ENCODE measurements around the gene EXOSC2.
"Not testable (repeated sequence)": the region's sequence is repeated elsewhere in the genome, so short reads cannot be mapped to it uniquely, and the experiment has no call there.

EXOSC2 gene

DNA sequence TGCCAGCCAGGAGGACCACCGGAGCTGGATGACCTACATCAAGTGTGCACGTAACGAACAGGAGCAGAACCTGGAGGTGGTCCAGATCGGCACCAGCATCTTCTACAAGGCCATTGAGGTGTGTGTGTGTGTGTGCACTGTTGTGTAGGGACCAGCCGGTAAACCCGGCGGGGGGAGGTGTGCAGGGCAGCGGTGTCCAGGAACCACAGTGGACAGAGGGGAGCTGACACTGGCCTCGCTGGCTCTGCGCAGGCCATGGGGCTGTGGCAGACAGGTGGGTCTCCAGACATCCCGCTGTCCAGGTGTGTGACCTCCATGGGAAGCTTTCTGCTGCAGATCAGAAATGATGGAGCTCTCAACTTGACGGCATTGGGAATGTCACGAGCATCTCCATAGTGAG, 25.4 kb upstream of the EXOSC2 start:
- DNase-seq: no peak

DNA sequence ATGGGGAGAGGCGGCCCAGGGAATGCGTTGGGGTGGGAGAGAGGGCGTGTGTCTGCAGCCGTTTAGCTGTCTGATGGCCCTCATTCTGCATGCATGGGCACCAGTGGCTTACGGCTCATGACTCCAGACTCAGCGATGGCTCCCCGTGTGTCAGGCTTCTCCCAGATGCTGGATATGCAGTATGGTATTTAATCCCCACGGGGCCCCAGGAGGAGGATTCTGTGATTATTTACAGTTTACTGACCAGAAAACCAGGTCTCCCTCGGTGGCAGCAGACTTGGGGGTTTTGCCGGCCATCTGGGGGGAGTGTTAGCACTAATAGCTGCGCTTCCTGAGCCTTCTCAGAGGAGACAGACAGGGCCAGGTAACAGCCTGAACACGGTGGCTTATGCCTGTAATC, 24.9 kb upstream of the EXOSC2 start:
- DNase-seq: no peak

DNA sequence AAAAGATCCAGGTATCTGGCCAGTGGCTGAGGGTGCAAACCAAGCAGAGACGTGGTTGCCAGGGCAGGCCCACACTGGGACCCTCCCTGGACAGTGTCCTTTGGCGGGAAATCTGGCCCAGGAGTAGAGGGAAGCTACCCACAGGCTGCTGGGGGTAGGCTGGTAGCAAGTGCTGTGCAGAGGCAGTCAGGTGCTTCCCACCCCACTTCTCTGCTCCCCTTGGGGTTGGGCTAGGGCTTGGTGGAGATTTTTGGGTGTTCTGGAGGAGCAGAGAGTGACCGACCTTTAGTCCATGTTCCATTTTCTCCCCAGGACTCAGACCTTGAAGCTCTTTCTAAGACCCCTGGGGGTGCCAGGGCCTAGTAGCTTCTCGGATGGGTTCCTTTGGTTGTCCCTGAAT, 23.6 kb upstream of the EXOSC2 start:
- no peak for DNase-seq

DNA sequence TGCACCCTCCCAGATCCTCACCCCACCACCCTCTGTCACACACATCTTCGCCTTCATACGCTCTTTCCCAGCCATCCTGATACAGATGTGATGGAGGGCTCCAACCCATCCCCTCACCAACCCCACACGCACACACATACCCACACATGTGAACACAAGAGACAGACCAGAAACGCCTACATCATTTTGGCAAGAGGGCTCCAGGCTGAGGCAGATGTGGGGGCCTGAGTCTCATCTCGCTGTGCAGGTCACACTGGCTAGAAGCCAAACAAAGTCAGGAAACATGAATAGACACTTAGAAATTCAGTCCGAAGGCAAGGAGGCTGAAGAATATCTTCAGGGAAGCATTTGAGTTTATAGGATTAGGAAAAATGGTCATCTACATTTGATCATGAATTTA, 22.9 kb upstream of the EXOSC2 start:
- DNase-seq: no peak

DNA sequence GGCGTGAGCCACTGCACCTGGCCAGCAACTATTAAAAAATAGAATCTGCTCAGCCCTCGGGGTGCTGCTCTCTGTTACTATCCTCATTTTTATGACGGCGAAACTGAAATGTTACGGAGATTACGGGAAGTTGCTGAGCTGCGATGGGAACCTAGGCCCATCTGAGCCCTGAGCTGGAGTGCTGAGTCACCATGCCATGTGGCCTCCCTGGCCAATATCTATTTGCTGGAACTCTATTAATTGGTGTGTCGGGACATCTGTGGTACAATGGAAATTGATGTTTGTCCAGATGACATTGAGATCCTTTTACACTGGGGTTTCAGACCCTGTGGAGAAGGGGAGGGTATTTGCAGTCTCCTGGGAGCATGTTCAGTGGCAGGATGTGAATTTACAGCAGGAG, 21.1 kb upstream of the EXOSC2 start:
- DNase-seq: no peak

DNA sequence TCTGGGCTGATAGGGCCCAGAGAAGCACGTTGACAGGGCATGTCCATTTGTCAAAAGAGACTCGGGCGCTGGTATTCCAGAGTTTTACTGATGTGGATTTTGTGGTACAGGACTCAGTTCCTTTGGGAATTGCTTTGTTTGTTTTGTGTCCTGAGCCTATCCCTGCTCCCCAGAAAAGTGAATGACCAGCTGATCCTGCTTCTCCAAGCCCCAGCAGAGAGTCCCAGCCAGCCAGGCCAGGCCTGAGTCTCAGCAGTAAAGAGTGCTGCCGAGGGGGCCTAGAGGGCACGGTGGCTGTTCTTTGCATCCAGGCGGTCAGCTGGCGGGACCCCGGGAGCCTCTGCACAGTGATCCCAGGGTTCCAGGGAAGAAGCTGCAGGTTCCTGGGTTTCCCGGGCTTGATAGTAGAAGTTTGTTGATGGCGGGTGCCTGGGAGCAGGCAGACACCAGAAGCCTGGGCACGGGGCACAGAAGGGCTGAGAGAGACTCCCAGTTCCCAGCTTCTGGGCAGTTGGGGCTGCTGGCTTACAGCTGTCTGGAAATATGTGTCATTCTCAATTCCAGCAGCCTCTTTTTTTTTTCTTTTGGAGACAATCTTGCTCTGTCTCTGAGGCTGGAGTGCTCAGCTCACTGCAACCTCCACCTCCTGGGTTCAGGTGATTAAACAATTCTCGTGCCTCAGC, 20.5 kb upstream of the EXOSC2 start:
- DNase-seq: no peak

DNA sequence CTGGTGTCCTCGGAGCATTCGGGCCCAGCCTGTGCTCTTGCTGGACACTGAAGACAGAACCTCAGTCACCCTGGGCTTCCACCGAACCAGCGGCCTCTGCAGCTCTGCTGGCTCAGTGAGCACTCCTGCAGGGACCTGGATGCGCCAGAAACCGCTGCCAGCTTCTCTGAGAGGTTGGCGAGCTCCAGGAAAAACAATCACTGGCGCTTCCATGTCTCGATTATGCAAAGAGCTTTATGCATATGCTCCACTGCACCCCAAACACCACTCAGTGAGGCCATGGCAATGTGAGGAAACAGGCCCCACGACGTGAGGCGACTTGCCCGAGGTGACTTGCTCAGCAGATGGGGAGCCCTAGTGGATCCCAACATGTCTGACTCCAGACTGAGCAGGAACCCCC, 18.2 kb upstream of the EXOSC2 start:
- DNase-seq: no peak

DNA sequence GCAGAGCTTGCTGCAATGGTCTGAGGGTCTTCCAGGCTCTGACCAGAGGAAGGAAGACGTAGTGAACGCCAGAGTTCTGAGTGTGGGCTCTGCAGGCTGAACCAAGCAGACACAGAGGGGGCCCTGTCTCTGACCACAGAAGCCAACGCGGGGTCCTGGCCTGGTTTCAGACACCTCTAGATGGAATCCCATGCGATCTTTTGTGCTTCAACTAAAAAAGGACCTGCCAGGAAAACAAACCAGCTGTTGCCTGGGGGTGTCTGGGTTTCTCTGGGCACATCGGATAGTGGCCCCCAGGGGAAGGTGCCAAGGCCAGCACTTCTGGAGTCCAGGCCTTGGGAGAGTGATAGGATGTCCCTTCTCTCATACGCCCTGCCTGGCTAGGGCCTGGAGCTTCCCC, 16.3 kb upstream of the EXOSC2 start:
- DNase-seq: no peak

DNA sequence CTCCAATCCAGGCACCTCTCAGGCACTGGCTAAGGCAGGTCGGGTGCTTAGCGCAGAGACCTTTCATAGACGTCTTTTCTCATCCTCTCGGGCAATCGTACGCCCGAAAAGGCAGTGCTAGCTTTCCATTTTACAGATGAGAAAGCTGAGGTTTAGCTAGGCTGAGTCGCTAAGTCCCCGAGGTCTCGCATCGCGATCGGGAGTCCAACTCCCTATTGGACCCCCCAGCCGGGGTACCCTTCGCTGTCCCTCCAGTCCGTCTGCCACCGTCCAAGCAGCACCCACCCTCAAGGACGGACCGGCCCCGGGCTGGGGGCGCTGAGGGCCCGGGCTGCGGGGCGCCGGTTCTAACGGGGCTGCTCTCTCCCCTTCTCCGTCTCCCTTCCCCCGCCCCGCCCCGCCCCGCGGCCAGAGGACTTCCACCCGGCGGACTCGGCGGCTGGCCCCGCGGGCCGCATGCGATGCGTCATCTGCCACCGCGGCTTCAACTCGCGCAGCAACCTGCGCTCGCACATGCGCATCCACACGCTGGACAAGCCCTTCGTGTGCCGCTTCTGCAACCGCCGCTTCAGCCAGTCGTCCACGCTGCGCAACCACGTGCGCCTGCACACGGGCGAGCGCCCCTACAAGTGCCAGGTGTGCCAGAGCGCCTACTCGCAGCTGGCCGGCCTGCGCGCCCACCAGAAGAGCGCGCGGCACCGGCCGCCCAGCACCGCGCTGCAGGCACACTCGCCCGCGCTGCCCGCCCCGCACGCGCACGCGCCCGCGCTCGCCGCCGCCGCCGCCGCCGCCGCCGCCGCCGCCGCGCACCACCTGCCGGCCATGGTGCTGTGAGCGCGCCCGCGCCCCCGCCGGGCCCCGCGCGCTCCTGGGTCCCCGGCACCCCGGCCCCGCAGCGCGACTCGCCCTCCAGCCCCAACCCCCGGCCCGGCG, 12.5 kb upstream of the EXOSC2 start:
- DNase-seq: peak; percentile 87

DNA sequence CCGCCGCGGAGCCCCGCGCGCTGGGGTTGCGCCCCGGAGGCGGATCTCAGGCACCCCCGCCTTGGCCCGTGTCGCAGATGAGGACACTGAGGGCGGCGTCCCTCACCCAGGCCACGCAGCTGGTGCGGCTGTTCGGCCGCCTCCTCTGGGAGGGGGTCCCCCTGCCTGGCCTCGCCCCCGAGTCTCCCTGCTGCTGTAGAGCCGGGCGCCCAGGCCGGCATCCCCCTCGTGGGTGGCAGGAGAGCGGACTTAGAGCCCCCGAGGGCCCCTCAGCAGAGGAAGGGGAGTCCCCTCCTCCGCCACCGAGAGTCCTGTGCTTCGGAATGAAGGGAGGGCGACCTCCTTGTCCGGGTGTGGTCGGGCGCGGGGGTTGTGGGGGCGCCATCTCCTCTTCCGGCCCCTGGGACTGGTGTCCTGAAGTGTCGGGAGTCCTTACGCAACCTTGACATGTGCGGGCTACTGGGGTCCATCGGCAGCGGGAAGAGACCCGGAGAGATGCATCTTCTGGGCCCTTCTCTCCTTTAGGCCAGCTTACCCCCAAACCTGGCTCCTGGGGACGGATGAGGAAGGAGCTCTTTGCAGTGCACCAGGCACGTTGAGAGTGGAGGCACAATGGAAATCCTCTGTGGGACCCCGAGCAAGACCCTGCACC, 11.7 kb upstream of the EXOSC2 start:
- no peak for DNase-seq

DNA sequence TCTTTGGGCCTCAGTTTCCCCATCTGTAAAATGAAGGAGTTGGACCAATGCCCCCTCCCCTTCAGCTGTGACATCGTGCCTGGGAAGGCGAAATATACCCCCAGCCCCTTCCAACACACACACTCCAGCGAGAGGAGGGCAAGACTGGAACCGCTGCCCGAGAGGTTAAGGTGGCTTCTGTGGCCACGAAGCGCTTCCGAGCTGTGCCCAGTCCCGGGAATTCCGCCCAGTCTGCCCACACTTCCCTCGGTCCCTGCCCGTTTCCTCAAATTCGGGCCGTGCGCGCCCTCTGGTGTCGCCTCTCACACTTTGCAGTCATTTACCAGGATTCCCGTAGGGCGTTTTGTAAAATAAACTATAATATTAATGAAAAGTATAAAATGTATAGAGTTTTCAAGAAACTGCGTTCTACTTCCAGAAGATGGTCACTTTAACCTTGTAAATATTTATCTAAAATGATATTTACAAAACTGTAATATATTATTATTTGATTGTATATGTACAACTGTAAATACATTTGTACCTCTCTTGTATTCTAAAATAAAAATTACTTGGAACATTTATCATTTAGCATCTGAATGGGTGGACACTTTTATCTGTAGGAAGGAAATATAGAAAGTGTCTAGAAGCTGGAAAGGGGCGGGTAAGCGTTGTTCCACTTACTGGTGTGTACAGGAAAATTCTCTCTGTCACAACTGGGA, 11.0 kb upstream of the EXOSC2 start:
- peak; percentile 86 for DNase-seq

DNA sequence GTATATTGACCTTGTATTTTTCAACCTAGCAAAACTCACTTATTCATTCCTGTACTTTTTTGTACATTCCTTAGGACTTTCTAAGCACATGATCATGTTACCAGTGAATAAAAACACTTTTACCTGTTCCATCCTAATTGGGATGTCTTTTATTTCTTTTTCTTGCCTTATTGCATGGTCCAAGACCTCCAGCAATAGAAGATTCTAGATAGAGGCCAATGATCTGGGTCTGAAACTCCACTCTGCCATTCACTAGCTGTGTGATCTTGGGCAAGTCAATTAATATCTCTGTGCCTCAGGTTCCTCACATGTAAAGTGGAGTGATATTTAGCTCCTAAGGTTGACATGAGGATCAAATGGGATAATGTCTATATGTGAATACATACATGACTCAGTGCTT, 8.5 kb upstream of the EXOSC2 start:
- DNase-seq: no peak

DNA sequence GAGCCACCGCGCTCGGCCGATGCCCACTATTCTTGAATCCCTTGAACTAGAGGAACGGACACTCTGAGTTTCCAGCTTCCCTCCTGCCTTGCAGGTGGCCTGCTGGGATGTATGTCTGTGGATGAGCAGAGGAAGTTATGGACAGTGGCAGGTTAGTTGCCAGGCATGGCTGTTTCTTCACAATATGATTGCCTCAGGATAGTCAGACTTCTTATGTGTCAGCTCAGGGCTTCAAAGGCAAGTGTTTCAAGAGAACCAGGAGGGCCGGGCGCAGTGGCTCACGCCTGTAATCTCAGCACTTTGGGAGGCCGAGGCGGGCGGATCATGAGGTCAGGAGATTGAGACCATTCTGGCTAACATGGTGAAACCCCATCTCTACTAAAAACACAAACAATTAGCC, 7.6 kb upstream of the EXOSC2 start:
- DNase-seq: not testable (repeated sequence)

DNA sequence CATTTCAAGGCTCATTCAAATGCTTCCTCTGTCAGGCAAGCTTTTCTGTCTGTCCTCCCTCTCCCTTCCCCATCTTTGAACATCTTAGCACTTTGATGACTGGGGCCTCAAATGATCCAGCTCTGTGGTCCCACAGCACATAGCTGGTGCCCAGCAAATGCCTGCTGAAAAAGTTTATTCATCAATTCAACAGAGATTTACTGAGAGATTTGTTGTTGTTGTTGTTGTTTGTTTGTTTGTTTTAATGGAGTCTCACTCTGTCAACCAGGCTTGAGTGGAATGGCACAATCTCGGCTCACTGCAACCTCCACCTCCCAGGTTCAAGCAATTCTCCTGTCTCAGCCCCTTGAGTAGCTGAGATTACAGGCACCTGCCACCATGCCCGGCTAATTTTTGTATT, 6.0 kb upstream of the EXOSC2 start:
- DNase-seq: no peak

DNA sequence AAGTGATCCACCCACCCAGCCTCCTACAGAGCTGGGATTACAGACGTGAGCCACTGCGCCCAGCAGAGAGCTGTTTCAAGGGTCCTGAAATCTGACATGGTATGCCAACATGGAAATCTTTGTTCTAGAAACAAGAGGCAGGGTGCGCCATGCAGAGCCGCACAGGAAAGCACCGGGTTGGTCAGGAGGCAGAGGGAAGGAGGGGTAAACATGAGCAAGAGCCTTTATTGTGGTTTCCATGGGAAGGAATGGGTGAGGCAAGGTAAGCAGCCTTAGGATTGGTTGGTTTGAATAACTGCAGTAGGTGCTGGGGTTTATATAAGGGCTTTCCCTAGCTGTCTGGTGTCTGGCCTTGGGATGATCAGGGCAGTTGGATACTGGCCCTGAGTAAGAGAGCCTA, 5.5 kb upstream of the EXOSC2 start:
- DNase-seq: peak; percentile 67

DNA sequence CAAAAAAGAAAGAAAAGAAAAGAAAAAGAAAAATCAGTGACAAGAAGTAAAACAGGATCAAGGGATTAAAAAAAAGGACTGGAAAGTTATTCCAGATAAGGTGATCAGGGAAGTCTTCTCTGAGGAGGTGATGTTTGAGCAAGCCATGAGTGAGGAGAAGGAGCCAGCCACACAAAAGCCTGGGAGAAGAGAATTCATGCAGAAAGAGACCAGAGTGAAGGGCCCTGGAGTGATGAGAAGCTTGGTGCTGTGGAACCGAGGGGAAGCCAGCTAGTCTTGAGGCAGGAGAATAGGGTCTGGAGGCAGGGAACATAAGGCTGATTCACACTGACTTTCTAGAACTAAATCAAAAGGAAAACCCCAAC, 4.0 kb upstream of the EXOSC2 start:
- no peak for DNase-seq

DNA sequence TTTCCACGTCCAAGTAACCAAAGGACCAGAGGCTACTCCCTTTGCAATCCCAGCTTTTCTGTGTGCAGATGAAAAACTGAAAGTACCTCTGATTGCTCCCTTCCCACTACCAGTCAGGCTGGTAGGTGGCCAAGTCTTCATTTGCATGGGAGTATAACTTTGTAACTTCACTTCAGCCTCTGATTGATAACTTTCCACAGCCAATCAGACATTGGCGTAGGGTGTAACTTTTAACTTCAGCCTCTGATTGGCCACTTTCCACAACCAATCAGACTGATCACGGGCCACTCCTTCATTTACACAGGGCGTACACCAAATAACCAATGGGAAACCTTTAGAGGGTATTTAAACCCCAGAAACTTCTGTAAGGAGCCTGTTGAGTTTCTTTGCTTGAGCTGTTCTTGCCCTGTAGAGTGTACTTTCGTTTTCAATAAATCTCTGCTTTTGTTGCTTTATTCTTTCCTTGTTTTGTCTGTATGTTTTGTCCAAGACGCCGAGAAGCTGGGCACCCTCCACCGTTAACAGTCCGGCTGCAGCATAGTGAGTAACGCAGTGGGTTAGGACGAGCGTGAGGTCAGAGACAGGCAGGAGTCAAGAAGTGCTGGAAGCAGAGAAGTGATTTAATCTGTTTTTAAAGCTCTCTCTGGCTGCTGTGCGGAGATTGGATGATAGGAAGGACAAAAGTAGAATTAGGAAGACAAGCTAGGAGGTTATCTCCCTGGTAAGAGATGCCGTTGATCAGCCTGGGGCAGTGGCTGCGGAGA, 3.5 kb upstream of the EXOSC2 start:
- no peak for DNase-seq

DNA sequence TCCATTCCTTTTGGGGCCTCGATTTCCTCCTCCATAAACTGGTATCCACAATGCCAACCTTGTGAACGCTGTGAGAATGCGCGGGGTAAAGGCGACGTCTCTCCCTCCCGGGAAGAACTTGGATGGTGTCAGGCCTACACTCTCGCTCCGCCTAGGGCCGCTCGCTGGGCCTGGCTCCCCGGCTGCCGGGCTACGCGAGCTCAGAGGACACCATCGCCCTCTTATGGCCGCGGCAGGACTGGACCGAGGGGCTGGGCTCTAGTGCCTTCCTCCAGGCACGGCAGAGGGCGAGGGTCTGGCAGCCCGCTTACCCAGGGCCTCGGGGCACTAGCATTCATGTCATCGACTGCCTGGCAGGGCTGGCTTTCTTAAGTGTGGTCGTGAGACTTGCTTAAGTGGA, 1.3 kb upstream of the EXOSC2 start:
- no peak for DNase-seq

DNA sequence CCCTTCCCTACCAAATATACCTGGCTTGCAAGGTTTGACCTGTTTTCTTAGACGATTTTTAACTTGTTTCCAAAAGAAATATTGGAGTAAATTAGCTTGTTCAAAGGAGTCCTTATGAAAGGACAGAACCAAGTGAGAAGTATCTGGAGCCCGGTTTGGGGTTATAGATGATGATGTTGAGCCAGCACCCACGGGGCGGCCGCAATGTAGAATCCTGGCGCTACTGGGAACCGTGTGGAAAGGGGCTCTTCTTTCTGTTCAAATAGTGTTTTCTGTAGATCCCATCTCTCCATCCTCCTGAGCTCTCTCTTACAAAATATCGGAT, 517 bp upstream of the EXOSC2 start:
- DNase-seq: no peak

DNA sequence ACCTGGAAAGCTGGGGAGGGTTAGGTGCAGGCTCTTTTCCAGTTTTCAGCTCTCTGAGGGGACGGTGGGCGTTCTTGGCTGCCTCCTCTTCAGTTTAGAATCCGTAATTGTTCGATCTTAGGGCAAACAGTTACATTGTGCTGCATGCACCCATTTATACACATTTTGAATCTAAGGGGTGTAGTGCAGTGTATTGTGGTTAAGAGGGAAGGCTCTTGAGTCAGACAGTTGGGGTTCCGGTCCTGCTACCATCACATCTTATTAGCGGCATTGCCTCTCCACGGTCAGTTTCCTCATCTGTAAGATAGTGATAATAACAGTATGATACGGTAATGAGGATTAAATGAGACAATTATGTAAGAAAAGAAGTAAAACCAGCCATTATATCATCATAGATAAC, 625 bp downstream of the EXOSC2 start:
- no peak for DNase-seq

DNA sequence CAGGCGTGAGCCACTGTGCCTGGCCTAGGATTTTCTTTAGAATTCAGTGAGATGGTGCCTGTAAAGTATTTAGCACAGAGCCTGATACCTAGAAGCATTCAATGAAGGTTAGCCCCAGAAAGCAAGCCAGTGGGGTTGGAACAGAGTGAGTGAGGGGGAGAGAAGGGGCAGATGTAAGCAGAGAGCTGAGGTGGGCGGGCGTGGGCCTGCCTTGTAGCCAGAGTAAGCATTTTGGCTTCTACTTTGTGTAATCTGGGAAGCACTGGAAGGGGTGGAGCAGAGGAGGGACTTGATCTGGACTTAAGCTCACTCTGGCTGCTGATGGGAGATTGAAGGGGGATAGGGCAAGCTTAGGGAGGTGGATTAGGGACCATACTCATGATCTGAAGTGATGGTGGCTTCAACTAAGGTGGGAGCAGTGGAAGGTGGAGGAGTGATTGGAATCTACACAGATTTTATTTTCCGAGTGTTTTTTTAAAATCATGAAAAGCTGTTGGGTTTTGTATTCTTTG, 2.6 kb downstream of the EXOSC2 start:
- no peak for DNase-seq

DNA sequence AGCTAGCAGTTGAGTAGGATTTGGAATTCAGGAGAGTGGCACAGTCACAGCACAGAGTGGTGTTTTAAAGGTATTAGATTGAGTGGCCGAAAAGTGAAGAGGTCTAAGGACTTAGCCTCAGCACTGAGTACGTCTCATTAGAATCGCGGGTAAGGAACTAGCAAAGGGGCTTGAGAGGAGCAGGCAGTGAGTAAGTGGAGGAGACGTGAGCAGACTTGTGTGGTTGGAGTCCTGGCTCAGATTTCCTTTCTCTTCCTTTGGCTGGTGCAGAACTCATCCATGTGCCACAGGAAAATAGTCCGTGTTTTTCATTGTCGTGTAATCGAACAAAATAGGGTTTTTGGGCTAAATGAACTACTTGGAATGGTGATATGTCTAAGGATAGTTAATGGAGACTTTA, 3.4 kb downstream of the EXOSC2 start:
- no peak for DNase-seq

DNA sequence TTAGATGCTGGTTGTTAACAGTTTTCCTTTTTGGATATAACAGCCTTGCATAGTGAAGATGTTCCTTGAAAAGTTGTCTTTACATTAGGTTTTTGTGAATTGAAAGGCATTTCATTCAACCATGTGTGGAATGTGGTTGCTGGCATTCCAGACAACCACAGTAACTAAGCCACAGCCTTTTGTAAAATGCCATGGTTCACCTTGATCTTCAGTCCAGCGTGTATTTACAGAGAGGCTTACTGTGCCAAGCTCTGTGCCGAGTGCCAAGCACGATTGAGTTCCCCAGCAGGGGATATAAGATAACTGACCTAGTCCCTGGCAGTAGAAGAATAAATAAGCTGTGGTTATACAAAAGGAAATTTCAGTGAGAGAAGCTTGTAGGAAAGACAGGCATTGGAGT, 4.9 kb downstream of the EXOSC2 start:
- no peak for DNase-seq

Measured in activated effector memory CD4-positive, alpha-beta T cell treated with anti-CD3 and anti-CD28 coated beads, Interleukin-2, amount 50 U/mL, for 16 hours (primary cell).